HCT116 (cell line): ENCODE results near the gene ZFYVE27. TPM values are rescaled to one million over a fixed set of nuclear protein-coding genes. Genes with fewer than 3 reads are reported as not detected.

ENCODE experiments used
- ATAC-seq: fragments of 200-7000 bp; cut with Tn5 transposase; 2 replicates; pipeline ENCODE4 v1.9.1; 2020; ENCODE audit warnings: mild to moderate bottlenecking, moderate library complexity
- BruUV-seq: library from RNA; stranded (reverse); fragments of 400-500 nt; replicated peaks from 2 replicates; lab custom pipeline; 2021; lab: Mats Ljungman, UMichigan
- CTCF ChIA-PET: fragments of 300-600 bp; sonication (Branson Sonifier 250); formaldehyde crosslinking; loops from one replicate; lab custom pipeline; 2021; ENCODE audit warnings: antibody characterized with exemption; lab: Charles Lee
- POLR2A ChIA-PET: fragments of 300-600, 350-600 bp; sonication (Branson Sonifier 250); formaldehyde crosslinking; loops from one replicate; lab custom pipeline; 2021; ENCODE audit warnings: antibody characterized with exemption; lab: Charles Lee
- RAD21 ChIA-PET, 2 experiments: fragments of 300-600 bp; sonication (Branson Sonifier 250); formaldehyde crosslinking; loops; one replicate each; lab custom pipeline; 2023; ENCODE audit warnings: low total read pairs in 2 of 2; ENCODE audit not compliant: uncharacterized antibody in 2 of 2, unreplicated experiment in 2 of 2, low non-redundant PET in 1 of 2; lab: Charles Lee
- DNase-seq: peaks from one replicate; pipeline ENCODE4 v3.0.0-alpha.2; 2010; ENCODE audit warnings: low read depth, low spot score
- H2AFZ ChIP-seq: fragments of 200-600 bp; shearing (Covaris generic), sonication (generic); 2 replicates; pipeline ENCODE4 v1.6.1; 2017; ENCODE audit warnings: low read depth, mixed run types, mixed read lengths, antibody characterized with exemption, low read length; ENCODE audit not compliant: poor library complexity, severe bottlenecking
- H3K27ac ChIP-seq: 2 replicates; pipeline ENCODE4 v1.5.1; 2012; ENCODE audit warnings: low read depth, low read length
- H3K27me3 ChIP-seq: fragments of 200-600 bp; sonication (generic); 2 replicates; pipeline ENCODE4 v1.6.1; 2016; ENCODE audit warnings: mixed run types, low read length, mixed read lengths; ENCODE audit not compliant: insufficient read depth
- H3K36me3 ChIP-seq, 2 experiments: fragments of 200-500 bp in 1 of 2; fragments of 200-600 bp in 1 of 2; sonication (Bioruptor generic) in 1 of 2; sonication (generic) in 1 of 2; 2 replicates each; pipeline versions ENCODE4 v1.5.1 to v1.6.1; 2014 to 2016; ENCODE audit warnings: low read length in 2 of 2, inconsistent platforms in 1 of 2, mixed read lengths in 1 of 2, mixed run types in 1 of 2; ENCODE audit not compliant: insufficient read depth in 2 of 2, control insufficient read depth in 1 of 2
- H3K4me1 ChIP-seq, 2 experiments: fragments of 200-600 bp in 1 of 2; sonication (generic) in 1 of 2; 2 replicates each; pipeline versions ENCODE4 v1.5.1 to v1.6.1; 2012 to 2017; ENCODE audit warnings: low read length in 2 of 2, inconsistent platforms in 1 of 2, mild to moderate bottlenecking in 1 of 2, mixed read lengths in 1 of 2, mixed run types in 1 of 2, moderate library complexity in 1 of 2; ENCODE audit not compliant: insufficient read depth in 2 of 2, control insufficient read depth in 1 of 2
- H3K4me2 ChIP-seq: fragments of 200-600 bp; sonication (generic); 2 replicates; pipeline ENCODE4 v1.6.1; 2017; ENCODE audit warnings: mixed run types, low read length, mixed read lengths
- H3K4me3 ChIP-seq, 2 experiments: fragments of 200-600 bp in 1 of 2; sonication (generic) in 1 of 2; replicated peaks in 1 of 2; 2 replicates each; pipeline ENCODE4 v1.5.1; 2011 to 2016; ENCODE audit warnings: low read length in 2 of 2, control low read depth in 1 of 2, low read depth in 1 of 2, mild to moderate bottlenecking in 1 of 2, mixed read lengths in 1 of 2, mixed run types in 1 of 2
- H3K79me2 ChIP-seq: fragments of 200-600 bp; sonication (generic); 2 replicates; pipeline ENCODE4 v1.6.1; 2017; ENCODE audit warnings: mild to moderate bottlenecking, mixed run types, low read length, moderate library complexity, mixed read lengths; ENCODE audit not compliant: insufficient read depth
- H3K9ac ChIP-seq: fragments of 200-600 bp; sonication (generic); 2 replicates; pipeline ENCODE4 v1.6.1; 2016; ENCODE audit warnings: low read length, mixed read lengths
- H3K9me2 ChIP-seq: fragments of 200-600 bp; sonication (generic), shearing (Covaris generic); 2 replicates; pipeline ENCODE4 v1.6.1; 2017; ENCODE audit warnings: mixed run types, mild to moderate bottlenecking, moderate library complexity; ENCODE audit not compliant: insufficient read depth
- H3K9me3 ChIP-seq, 2 experiments: fragments of 200-500 bp in 1 of 2; fragments of 200-600 bp in 1 of 2; sonication (Bioruptor generic) in 1 of 2; sonication (generic) in 1 of 2; 2 replicates each; pipeline ENCODE4 v1.6.1; 2014 to 2017; ENCODE audit warnings: low read length in 2 of 2, mixed read lengths in 2 of 2, inconsistent platforms in 1 of 2, low read depth in 1 of 2, mild to moderate bottlenecking in 1 of 2, mixed run types in 1 of 2, moderate library complexity in 1 of 2; ENCODE audit not compliant: control insufficient read depth in 1 of 2, insufficient read depth in 1 of 2
- H4K20me1 ChIP-seq: fragments of 200-600 bp; sonication (generic), shearing (Covaris generic); 2 replicates; pipeline ENCODE4 v1.6.1; 2017; ENCODE audit warnings: mixed run types, mild to moderate bottlenecking, moderate library complexity; ENCODE audit not compliant: insufficient read depth
- POLR2AphosphoS5 ChIP-seq: IDR thresholded peaks from 2 replicates; pipeline ENCODE4 v1.6.1; 2011; ENCODE audit warnings: mild to moderate bottlenecking, low read depth, low read length, moderate library complexity
- SP1 ChIP-seq: IDR thresholded peaks from 2 replicates; pipeline ENCODE4 v1.6.1; 2012; ENCODE audit warnings: low read depth
- TCF7L2 ChIP-seq: IDR thresholded peaks from 2 replicates; pipeline ENCODE4 v1.7.0; 2011; ENCODE audit warnings: borderline replicate concordance, inconsistent platforms; ENCODE audit not compliant: insufficient read depth, insufficient read length; ENCODE audit errors: extremely low read depth
- intact Hi-C: fragments of 100-400 bp; cut with micrococcal nuclease; formaldehyde crosslinking; loops from 2 replicates; pipeline ENCODE4 v1.10.0; 2022
- total RNA-seq: library from RNA; stranded (reverse); gene quantifications from one replicate; pipeline ENCODE4 v1.2.1, GENCODE V29; 2021; ENCODE audit not compliant: unreplicated experiment

The ZFYVE27 gene
- total RNA-seq, 1 experiment from 2014 or later: 28.4 TPM

- Histone ChIP-seq H3K27ac (no peak overlapping the region), H3K9ac (no peak overlapping the region), H3K9me2 (no peaks in the 10 kb centered on the region), H3K4me1 (peaks cover 0 to 7% of the 10 kb centered on the region in 2 experiments; a peak in 2 of 4 replicates)
- 0 out of 2 replicates have a peak, but pooled peaks have one; percentile 44 for ATAC-seq
- POLR2A ChIA-PET: no interaction called here
- no TSS peak for BruUV-seq
- TF ChIP-seq POLR2AphosphoS5: no peak
- peak; percentile 40 for TF ChIP-seq TCF7L2
- TF ChIP-seq, all 23 proteins: peak for 1
- no peaks in the 10 kb centered on the region; the same call in 1 of the 2 replicates for H3K27me3 ChIP-seq
- H3K4me2 ChIP-seq: no peak overlapping the region
- H4K20me1 ChIP-seq: no peaks in the 10 kb centered on the region
- DNase-seq: no peak
- no peak overlapping the region for H3K4me3 ChIP-seq
- no peaks in the 10 kb centered on the region for H3K79me2 ChIP-seq
- ChIA-PET RAD21 (no interaction called here), CTCF (no interaction called here)
- H3K36me3 ChIP-seq: no peaks in the 10 kb centered on the region
- no peak overlapping the region for H2AFZ ChIP-seq
- H3K9me3 ChIP-seq: no peaks in the 10 kb centered on the region; a peak in 1 of 4 replicates
- intact Hi-C loops: no loop called here
Measured at GRCh38 chr10:97798958-97799610, 62.2 kb downstream of the ZFYVE27 start.

- H3K4me3 ChIP-seq: no peak overlapping the region
- H2AFZ ChIP-seq: no peak overlapping the region
- ChIA-PET POLR2A (no interaction called here), RAD21 (no interaction called here), CTCF (interaction anchor here (0.9 kb wide), 1 partner anchor 241 kb away, joined by 3 read pairs; no protein-coding TSS in a partner anchor)
- no peak for TF ChIP-seq SP1
- H3K9me2 ChIP-seq: no peaks in the 10 kb centered on the region
- no peaks in the 10 kb centered on the region for H3K79me2 ChIP-seq
- peaks cover 0 to 7% of the 10 kb centered on the region in 2 experiments; a peak in 2 of 4 replicates for H3K4me1 ChIP-seq
- no peak for ATAC-seq
- no peaks in the 10 kb centered on the region for H3K36me3 ChIP-seq
- intact Hi-C loops: no loop called here
- no peak for DNase-seq
- H3K4me2 ChIP-seq: no peak overlapping the region
- no peaks in the 10 kb centered on the region; the same call in 1 of the 2 replicates for H3K27me3 ChIP-seq
- no TSS peak for BruUV-seq
- no peaks in the 10 kb centered on the region for H4K20me1 ChIP-seq
- no peak overlapping the region for H3K9ac ChIP-seq
- no peaks in the 10 kb centered on the region; a peak in 1 of 4 replicates for H3K9me3 ChIP-seq
- H3K27ac ChIP-seq: no peak overlapping the region
Measured at GRCh38 chr10:97800474-97800873, 63.5 kb downstream of the ZFYVE27 start.
